Left lung (tissue), 10 donors: Measurements from ENCODE around the gene UBA5. TPM values are rescaled to one million over a fixed set of nuclear protein-coding genes. Genes with fewer than 3 reads are reported as not detected.

Experiments
- ATAC-seq: fragments of 200-7000 bp; cut with Tn5 transposase; one replicate; pipeline ENCODE4 v1.9.1; 2020; ENCODE audit warnings: moderate library complexity
- DNase-seq, 4 donors: peaks; one replicate each; pipeline ENCODE4 v3.0.0-alpha.2; 2013 to 2020
- H3K27ac ChIP-seq, 2 donors: fragments of 200-600 bp; sonication (generic) in 1 of 2; one replicate each; pipeline versions ENCODE4 v1.5.0 to v1.8.0; 2020 to 2021
- H3K27me3 ChIP-seq, 2 donors: fragments of 200-600 bp; sonication (generic) in 1 of 2; one replicate each; pipeline versions ENCODE4 v1.5.0 to v1.8.0; 2020 to 2021
- H3K36me3 ChIP-seq, 2 donors: fragments of 200-600 bp; sonication (generic) in 1 of 2; one replicate each; pipeline versions ENCODE4 v1.5.0 to v1.8.0; 2020 to 2021
- H3K4me1 ChIP-seq, 2 donors: fragments of 200-600 bp; one replicate each; pipeline ENCODE4 v1.8.0; 2021
- H3K4me3 ChIP-seq, 2 donors: fragments of 200-600 bp; sonication (generic) in 1 of 2; one replicate each; pipeline versions ENCODE4 v1.5.0 to v1.8.0; 2020 to 2021; ENCODE audit warnings: mild to moderate bottlenecking in 1 of 2
- H3K9me3 ChIP-seq, 2 donors: fragments of 200-600 bp; sonication (generic) in 1 of 2; one replicate each; pipeline versions ENCODE4 v1.5.0 to v1.8.0; 2020 to 2021
- intact Hi-C, 2 donors: fragments of 100-400 bp; cut with DNase I; formaldehyde crosslinking; loops; one replicate each; pipeline versions ENCODE4 v1.11.2 to v1.14.2; 2022
- polyA plus RNA-seq, 6 donors: library from polyadenylated mRNA; unstranded; fragments of 120-200 nt; gene quantifications; one replicate each; pipeline ENCODE4 v1.2.1, GENCODE V29; 2013; ENCODE audit not compliant: insufficient read length in 6 of 6
- total RNA-seq, 2 donors: library from RNA; stranded (reverse); fragmentation: NEBNext Ultra II Directional; extraction: Animal tissue kit (Norgen Biotek cat#: 25700); gene quantifications; one replicate each; pipeline ENCODE4 v1.2.1, GENCODE V29; 2021
- TF ChIP-seq, protein P1 (sequence below), 2 donors: fragments of 200-600 bp; sonication (generic) in 1 of 2; IDR thresholded peaks; one replicate each; pipeline versions ENCODE4 v1.5.0 to v1.8.0; 2021; ENCODE audit warnings: antibody characterized with exemption in 2 of 2
- donor health status: DM: no; HTN: yes; CAD: no.
- donor health status: DM: no; HTN: no; CAD: no.

UBA5 gene
- total and polyA plus RNA-seq, 8 donors: 34.1 to 89.3 (median 75.5) TPM

DNA sequence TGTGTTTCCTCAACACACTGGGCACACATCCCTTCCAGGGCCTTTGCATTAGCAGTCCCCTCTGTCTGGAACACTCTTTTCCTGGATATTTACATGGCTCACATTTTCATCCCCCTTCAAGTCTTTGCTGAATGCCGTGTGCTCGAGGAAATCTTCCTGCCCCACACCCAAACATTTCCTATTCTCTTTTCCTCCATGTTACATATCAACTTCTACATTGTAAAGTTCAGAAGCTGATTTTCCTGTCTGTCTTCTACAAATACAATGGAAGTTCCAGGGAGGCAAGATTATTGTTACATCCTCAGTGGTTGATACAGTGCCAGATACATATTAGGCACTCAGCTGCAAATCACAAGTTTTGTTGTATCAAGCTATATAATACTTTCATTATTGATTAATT, 4.7 kb upstream of the UBA5 start:
- Histone ChIP-seq H3K36me3 (no peaks in the 10 kb centered on the region), H3K27me3 (no peaks in the 10 kb centered on the region), H3K4me3 (no peak overlapping the region), H3K9me3 (no peaks in the 10 kb centered on the region), H3K4me1 (peaks cover 0 to 21% of the 10 kb centered on the region in 2 donors), H3K27ac (no peak overlapping the region)
- TF ChIP-seq, protein P1, sequence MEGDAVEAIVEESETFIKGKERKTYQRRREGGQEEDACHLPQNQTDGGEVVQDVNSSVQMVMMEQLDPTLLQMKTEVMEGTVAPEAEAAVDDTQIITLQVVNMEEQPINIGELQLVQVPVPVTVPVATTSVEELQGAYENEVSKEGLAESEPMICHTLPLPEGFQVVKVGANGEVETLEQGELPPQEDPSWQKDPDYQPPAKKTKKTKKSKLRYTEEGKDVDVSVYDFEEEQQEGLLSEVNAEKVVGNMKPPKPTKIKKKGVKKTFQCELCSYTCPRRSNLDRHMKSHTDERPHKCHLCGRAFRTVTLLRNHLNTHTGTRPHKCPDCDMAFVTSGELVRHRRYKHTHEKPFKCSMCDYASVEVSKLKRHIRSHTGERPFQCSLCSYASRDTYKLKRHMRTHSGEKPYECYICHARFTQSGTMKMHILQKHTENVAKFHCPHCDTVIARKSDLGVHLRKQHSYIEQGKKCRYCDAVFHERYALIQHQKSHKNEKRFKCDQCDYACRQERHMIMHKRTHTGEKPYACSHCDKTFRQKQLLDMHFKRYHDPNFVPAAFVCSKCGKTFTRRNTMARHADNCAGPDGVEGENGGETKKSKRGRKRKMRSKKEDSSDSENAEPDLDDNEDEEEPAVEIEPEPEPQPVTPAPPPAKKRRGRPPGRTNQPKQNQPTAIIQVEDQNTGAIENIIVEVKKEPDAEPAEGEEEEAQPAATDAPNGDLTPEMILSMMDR (IDR thresholded peaks at IDR 0.05): no peak
- DNase-seq: no peak
- ATAC-seq: no peak
- intact Hi-C loops: no loop called here

DNA sequence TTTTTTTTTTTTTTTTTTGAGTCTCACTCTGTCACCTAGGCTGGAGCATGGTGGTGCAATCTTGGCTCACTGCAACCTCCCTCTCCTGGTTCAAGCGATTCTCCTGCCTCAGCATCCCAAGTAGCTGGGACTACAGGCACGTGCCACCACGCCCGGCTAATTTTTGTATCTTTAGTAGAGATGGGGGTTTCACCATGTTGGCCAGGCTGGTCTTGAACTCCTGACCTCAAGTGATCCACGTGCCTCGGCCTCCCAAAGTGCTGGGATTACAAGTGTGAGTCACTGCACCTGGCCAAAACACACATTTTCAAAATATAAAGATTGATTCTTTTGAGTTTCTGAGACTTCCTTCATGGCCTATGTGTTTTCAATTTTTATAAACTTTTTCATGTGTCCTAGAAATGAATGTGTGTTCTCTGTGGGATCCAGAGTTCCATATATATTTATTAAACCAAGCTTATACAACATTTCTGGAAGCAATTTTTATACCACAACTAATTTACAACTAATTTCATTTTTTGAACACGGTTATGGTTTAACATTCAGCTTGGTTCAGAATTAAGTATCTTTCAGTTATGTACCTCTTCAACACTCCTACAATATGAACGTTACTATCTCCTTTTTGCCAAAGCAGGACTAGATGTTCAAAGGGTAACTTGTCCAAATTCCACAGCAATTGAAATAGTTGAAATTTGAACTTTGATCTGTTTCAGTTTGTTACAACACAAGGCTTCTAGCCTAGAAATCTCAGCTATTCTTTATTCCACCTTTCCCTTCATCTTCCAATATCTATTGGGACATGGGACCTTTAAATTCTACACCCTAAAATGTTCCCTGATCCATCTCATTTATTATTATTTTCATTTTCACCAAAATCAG, 2.0 kb upstream of the UBA5 start:
- Histone ChIP-seq H3K27ac (peak overlapping the region in 1 of 2 donors; percentile 93), H3K4me3 (peak overlapping the region in 1 of 2 donors; percentile 74), H3K9me3 (no peaks in the 10 kb centered on the region), H3K27me3 (no peaks in the 10 kb centered on the region), H3K4me1 (peaks cover 15 to 39% of the 10 kb centered on the region in 2 donors), H3K36me3 (no peaks in the 10 kb centered on the region)
- TF ChIP-seq, protein P1 (IDR thresholded peaks at IDR 0.05): no peak
- ATAC-seq: no peak
- intact Hi-C loops: no loop called here
- no peak for DNase-seq

DNA sequence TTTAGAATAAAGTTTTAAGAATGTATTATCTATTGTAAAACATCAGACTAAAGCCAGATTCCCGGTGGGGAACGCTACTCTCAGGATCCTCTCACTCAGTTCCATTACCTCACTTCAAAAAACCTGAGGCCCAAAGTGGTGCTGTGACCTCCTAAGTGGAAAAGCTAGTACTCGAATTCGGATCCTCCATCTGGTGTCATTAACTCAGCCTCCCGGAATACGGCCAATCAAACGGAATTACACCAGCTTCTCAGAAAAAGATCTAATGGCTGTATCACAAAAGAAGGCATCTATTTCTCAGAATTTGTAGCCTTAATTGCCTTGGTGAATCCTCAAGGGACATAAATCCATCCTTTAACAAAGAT, 1.1 kb upstream of the UBA5 start:
- Histone ChIP-seq H3K4me1 (peaks cover 15 to 41% of the 10 kb centered on the region in 2 donors), H3K36me3 (no peaks in the 10 kb centered on the region), H3K27me3 (no peaks in the 10 kb centered on the region), H3K4me3 (peak overlapping the region; percentile 74 to 82), H3K9me3 (no peaks in the 10 kb centered on the region), H3K27ac (peak overlapping the region; percentile 93 to 96)
- TF ChIP-seq, protein P1 (IDR thresholded peaks at IDR 0.05): no peak
- intact Hi-C loops: no loop called here
- peak in 1 of 4 donors; percentile 21 for DNase-seq
- ATAC-seq: no peak

DNA sequence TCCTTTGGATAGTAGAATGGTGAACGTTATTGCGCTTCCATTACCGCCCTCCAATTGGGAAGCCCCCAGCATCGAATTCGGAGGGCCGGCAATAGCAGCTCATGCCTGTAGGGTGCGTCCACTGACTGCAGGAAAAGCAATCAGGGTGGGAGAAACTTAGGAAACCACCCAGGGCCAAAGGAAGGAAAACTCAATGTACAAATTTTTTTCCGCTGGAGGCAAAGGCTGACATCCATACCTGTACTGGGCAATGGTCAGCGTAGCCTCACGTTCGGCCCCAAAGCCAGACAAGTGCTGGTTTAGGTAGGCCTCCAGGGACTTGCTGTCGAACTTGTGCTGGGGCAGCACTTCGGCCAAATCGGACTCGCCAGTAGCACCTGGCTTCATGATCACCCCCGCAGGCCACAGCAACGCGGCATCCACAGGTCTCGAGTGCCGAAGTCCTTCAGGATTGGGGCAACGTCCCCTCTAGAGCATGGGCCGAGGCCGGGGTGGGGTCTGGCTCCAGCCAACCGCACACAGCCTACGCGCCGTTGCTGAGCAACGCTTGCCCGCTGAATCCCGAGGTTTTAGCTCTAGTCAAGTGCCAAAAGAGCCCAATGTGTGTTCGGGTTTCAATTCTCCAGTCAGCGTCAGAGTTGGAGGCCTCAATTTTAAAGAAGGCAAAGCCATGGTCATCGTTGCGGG, 621 bp upstream of the UBA5 start, which contains the start of gene ACAD11:
Gene ACAD11, minus strand, starts transcription at position 445 of the 687 bp plus-strand sequence. Its CDS starts 58 bp downstream, at position 387.
- no peaks in the 10 kb centered on the region for H3K9me3 ChIP-seq
- peaks cover 15 to 45% of the 10 kb centered on the region in 2 donors for H3K4me1 ChIP-seq
- no peaks in the 10 kb centered on the region for H3K27me3 ChIP-seq
- ATAC-seq (peak; percentile 94), DNase-seq (peak; percentile 81 to 94 (median 89))
- peak within 1 kb of the TSS; percentile 74 to 82 for H3K4me3 ChIP-seq
- H3K27ac ChIP-seq: peak within 1 kb of the TSS; percentile 93 to 96
- TF ChIP-seq, protein P1 (IDR thresholded peaks at IDR 0.05): peak; percentile 50 to 56
- no peaks in the 10 kb centered on the region for H3K36me3 ChIP-seq
- intact Hi-C loops: no loop called here

DNA sequence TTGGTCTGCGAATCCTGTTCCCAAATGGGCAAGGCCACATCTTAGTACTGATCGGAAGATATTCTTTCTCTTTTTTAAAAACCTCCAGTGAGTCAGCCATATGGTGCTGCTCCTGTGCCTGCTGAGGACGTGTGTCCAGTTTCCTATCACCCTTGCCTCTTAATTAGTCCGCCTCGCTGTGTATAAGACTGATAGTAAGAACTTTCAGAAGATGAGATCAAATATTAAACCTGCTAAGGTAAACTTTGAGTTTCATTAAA, 612 bp downstream of the UBA5 start:
- peak overlapping the region; percentile 74 to 82 for H3K4me3 ChIP-seq
- TF ChIP-seq, protein P1 (IDR thresholded peaks at IDR 0.05): no peak
- peak overlapping the region; percentile 93 to 96 for H3K27ac ChIP-seq
- intact Hi-C loops: no loop called here
- H3K4me1 ChIP-seq: peaks cover 15 to 46% of the 10 kb centered on the region in 2 donors
- ATAC-seq: peak; percentile 6
- no peak for DNase-seq
- no peaks in the 10 kb centered on the region for H3K36me3 ChIP-seq
- no peaks in the 10 kb centered on the region for H3K9me3 ChIP-seq
- no peaks in the 10 kb centered on the region for H3K27me3 ChIP-seq
